Naive thymus-derived CD4-positive, alpha-beta T cell (primary cell): Measurements from ENCODE around the gene GRK6. TPM values are rescaled to one million over a fixed set of nuclear protein-coding genes. Genes with fewer than 3 reads are reported as not detected.

Experiments used
- ATAC-seq: fragments of 150-1000 bp; cut with Tn5 transposase; 2 replicates; pipeline ENCODE4 v1.10.0; 2021; ENCODE audit warnings: mild to moderate bottlenecking, moderate library complexity
- CTCF ChIA-PET: fragments of 350-600 bp; sonication (Branson Sonifier 250); formaldehyde crosslinking; loops from one replicate; lab custom pipeline; 2021; ENCODE audit warnings: antibody characterized with exemption; lab: Charles Lee
- POLR2A ChIA-PET: fragments of 350-600 bp; sonication (Branson Sonifier 250); formaldehyde crosslinking; loops from one replicate; lab custom pipeline; 2021; ENCODE audit warnings: antibody characterized with exemption, inconsistent platforms; lab: Charles Lee
- DNase-seq, 9 donors: peaks; one replicate each; pipeline versions ENCODE4 v3.0.0 to v3.0.0-alpha.2; 2020 to 2022; ENCODE audit warnings: mixed read lengths in 1 of 9
- H3K27ac ChIP-seq: one replicate; pipeline ENCODE4 v1.7.0; 2013; ENCODE audit warnings: mild to moderate bottlenecking, low read depth, low read length, moderate library complexity
- H3K27me3 ChIP-seq, 2 donors: one replicate each; pipeline ENCODE4 v1.7.0; 2013; ENCODE audit warnings: low read length in 2 of 2, mild to moderate bottlenecking in 2 of 2, moderate library complexity in 2 of 2; ENCODE audit not compliant: control insufficient read depth in 2 of 2, insufficient read depth in 2 of 2
- H3K36me3 ChIP-seq, 3 experiments: 1 replicate in 2 of 3; 2 replicates in 1 of 3; pipeline ENCODE4 v1.7.0; 2013; ENCODE audit warnings: low read length in 3 of 3, mild to moderate bottlenecking in 3 of 3, moderate library complexity in 1 of 3; ENCODE audit not compliant: insufficient read depth in 3 of 3, control insufficient read depth in 2 of 3
- H3K4me1 ChIP-seq, 2 donors: one replicate each; pipeline ENCODE4 v1.7.0; 2013; ENCODE audit warnings: low read length in 2 of 2, mild to moderate bottlenecking in 2 of 2, moderate library complexity in 1 of 2; ENCODE audit not compliant: control insufficient read depth in 2 of 2, insufficient read depth in 2 of 2
- H3K4me3 ChIP-seq: 2 replicates; pipeline ENCODE4 v1.7.0; 2013; ENCODE audit warnings: mild to moderate bottlenecking, low read length
- H3K9me3 ChIP-seq, 3 experiments: 1 replicate in 2 of 3; 2 replicates in 1 of 3; pipeline ENCODE4 v1.7.0; 2013; ENCODE audit warnings: low read length in 3 of 3; ENCODE audit not compliant: control insufficient read depth in 2 of 3
- H3K27ac Mint-ChIP-seq, 9 donors: one replicate each; pipeline ENCODE4 v1.8.0; 2020 to 2022; ENCODE audit warnings: mixed read lengths in 9 of 9, mild to moderate bottlenecking in 8 of 9, moderate library complexity in 5 of 9, inconsistent platforms in 2 of 9
- H3K27me3 Mint-ChIP-seq, 5 donors: one replicate each; pipeline ENCODE4 v1.8.0; 2021 to 2022; ENCODE audit warnings: mixed read lengths in 5 of 5, mild to moderate bottlenecking in 1 of 5
- H3K36me3 Mint-ChIP-seq, 5 donors: one replicate each; pipeline ENCODE4 v1.8.0; 2020 to 2022; ENCODE audit warnings: mixed read lengths in 5 of 5, mild to moderate bottlenecking in 3 of 5, inconsistent platforms in 1 of 5
- H3K4me1 Mint-ChIP-seq, 7 donors: one replicate each; pipeline ENCODE4 v1.8.0; 2020 to 2022; ENCODE audit warnings: mixed read lengths in 7 of 7, mild to moderate bottlenecking in 3 of 7, inconsistent platforms in 1 of 7
- H3K4me3 Mint-ChIP-seq, 10 donors: one replicate each; pipeline ENCODE4 v1.8.0; 2020 to 2022; ENCODE audit warnings: mild to moderate bottlenecking in 10 of 10, mixed read lengths in 10 of 10, moderate library complexity in 6 of 10, inconsistent platforms in 2 of 10
- H3K9me3 Mint-ChIP-seq, 11 donors: one replicate each; pipeline ENCODE4 v1.8.0; 2020 to 2022; ENCODE audit warnings: mixed read lengths in 11 of 11, mild to moderate bottlenecking in 4 of 11, inconsistent platforms in 1 of 11, moderate library complexity in 1 of 11
- intact Hi-C, 2 donors: fragments of 100-400 bp; cut with micrococcal nuclease; formaldehyde crosslinking; loops; one replicate each; pipeline ENCODE4 v1.15.1; 2023
- polyA plus RNA-seq, 2 donors: library from polyadenylated mRNA; unstranded; fragments of 300-500 nt; fragmentation: Illumina TruSeq; gene quantifications; one replicate each; pipeline ENCODE4 v1.2.3, GENCODE V29; 2021
- total RNA-seq, 6 experiments: library from RNA in 5 of 6; stranded (reverse) in 5 of 6; gene quantifications; 1 replicate in 5 of 6; 2 replicates in 1 of 6; pipeline ENCODE4 v1.2.3 and lab custom pipeline; 2021 to 2026

Gene GRK6
- total and polyA plus RNA-seq, 7 experiments from 2014 or later, result 78.8 to 246 (median 200) TPM

- peaks cover 0 to 27% (median 14%) of the 10 kb centered on the region in 5 donors for H3K36me3 Mint-ChIP-seq
- Histone ChIP-seq H3K36me3 (peaks cover 4 to 58% (median 16%) of the 10 kb centered on the region in 3 experiments), H3K4me1 (peaks cover 11 to 49% of the 10 kb centered on the region in 2 donors), H3K4me3 (no peak overlapping the region), H3K9me3 (no peaks in the 10 kb centered on the region), H3K27me3 (no peaks in the 10 kb centered on the region), H3K27ac (peak overlapping the region; percentile 97)
- DNase-seq (peak in 1 of 9 donors; percentile 5), ATAC-seq (no peak)
- no peaks in the 10 kb centered on the region for H3K27me3 Mint-ChIP-seq
- peak overlapping the region in 6 of 9 donors; percentile 28 to 97 (median 36) for H3K27ac Mint-ChIP-seq
- POLR2A ChIA-PET, result interaction anchor here (0.6 to 23.1 kb wide), 7 partner anchors 11 to 171 kb away, joined by 3 to 804 read pairs (median 4); partner anchors contain the start of genes F12, GRK6 and PFN3
- peaks cover 46 to 69% (median 53%) of the 10 kb centered on the region in 7 donors for H3K4me1 Mint-ChIP-seq
- intact Hi-C loops, result no loop called here
- CTCF ChIA-PET, result interaction anchor here (0.9 to 8.8 kb wide), 7 partner anchors 10 to 72 kb away, joined by 4 to 105 read pairs (median 25); no protein-coding TSS in a partner anchor
- H3K9me3 Mint-ChIP-seq, result no peaks in the 10 kb centered on the region
- H3K4me3 Mint-ChIP-seq, result peak overlapping the region in 1 of 10 donors; percentile 56
Measured at GRCh38 chr5:177442066-177442826, 15.8 kb downstream of the GRK6 start.

GRCh38 chr5:177443144-177443983 is 16.9 kb downstream of the GRK6 start:
- Histone ChIP-seq H3K4me3 (no peak overlapping the region), H3K4me1 (peaks cover 11 to 49% of the 10 kb centered on the region in 2 donors), H3K27me3 (no peaks in the 10 kb centered on the region), H3K36me3 (peaks cover 4 to 47% (median 7%) of the 10 kb centered on the region in 3 experiments), H3K9me3 (no peaks in the 10 kb centered on the region), H3K27ac (peak overlapping the region; percentile 97)
- CTCF ChIA-PET, result interaction anchor here (1.0 to 8.8 kb wide), 8 partner anchors 9 to 73 kb away, joined by 4 to 105 read pairs (median 6); no protein-coding TSS in a partner anchor
- H3K4me3 Mint-ChIP-seq, result no peak overlapping the region
- H3K9me3 Mint-ChIP-seq, result no peaks in the 10 kb centered on the region
- intact Hi-C loops, result no loop called here
- POLR2A ChIA-PET, result interaction anchor here (0.6 to 23.1 kb wide), 6 partner anchors 9 to 156 kb away, joined by 3 to 804 read pairs (median 4); partner anchors contain the start of genes F12, GRK6 and PFN3
- peaks cover 0 to 18% (median 10%) of the 10 kb centered on the region in 5 donors for H3K36me3 Mint-ChIP-seq
- DNase-seq, result peak in 1 of 9 donors; percentile 11
- peaks cover 0 to 7% (median 0%) of the 10 kb centered on the region in 5 donors for H3K27me3 Mint-ChIP-seq
- peaks cover 42 to 67% (median 52%) of the 10 kb centered on the region in 7 donors for H3K4me1 Mint-ChIP-seq
- H3K27ac Mint-ChIP-seq, result peak overlapping the region in 7 of 9 donors; percentile 80 to 97 (median 93)
- no peak for ATAC-seq

GRCh38 chr5:177444106-177445051 is 17.9 kb downstream of the GRK6 start:
- peaks cover 0 to 10% (median 0%) of the 10 kb centered on the region in 5 donors for H3K27me3 Mint-ChIP-seq
- Histone ChIP-seq H3K4me1 (peaks cover 11 to 46% of the 10 kb centered on the region in 2 donors), H3K27ac (peak overlapping the region; percentile 97), H3K9me3 (no peaks in the 10 kb centered on the region), H3K36me3 (peaks cover 4 to 40% (median 7%) of the 10 kb centered on the region in 3 experiments), H3K27me3 (no peaks in the 10 kb centered on the region), H3K4me3 (no peak overlapping the region)
- H3K4me3 Mint-ChIP-seq, result peak overlapping the region; percentile 42 to 85 (median 74)
- peaks cover 42 to 64% (median 51%) of the 10 kb centered on the region in 7 donors for H3K4me1 Mint-ChIP-seq
- ChIA-PET CTCF (interaction anchor here (0.8 to 8.8 kb wide), 11 partner anchors 10 to 74 kb away, joined by 4 to 105 read pairs (median 6); no protein-coding TSS in a partner anchor), POLR2A (interaction anchor here (0.8 to 23.1 kb wide), 7 partner anchors 7 to 71 kb away, joined by 3 to 804 read pairs (median 5); partner anchors contain the start of genes F12, GRK6 and PFN3)
- H3K27ac Mint-ChIP-seq, result peak overlapping the region; percentile 88 to 97 (median 92)
- DNase-seq (peak in 2 of 9 donors; percentile 10 to 77), ATAC-seq (peak; percentile 30)
- H3K9me3 Mint-ChIP-seq, result no peaks in the 10 kb centered on the region
- intact Hi-C loops, result loop anchor here in 1 of 2 donors (1.0 kb wide), 2 partner anchors 10 to 15 kb away; no protein-coding TSS in a partner anchor
- H3K36me3 Mint-ChIP-seq, result peaks cover 0 to 12% (median 8%) of the 10 kb centered on the region in 5 donors

DNA sequence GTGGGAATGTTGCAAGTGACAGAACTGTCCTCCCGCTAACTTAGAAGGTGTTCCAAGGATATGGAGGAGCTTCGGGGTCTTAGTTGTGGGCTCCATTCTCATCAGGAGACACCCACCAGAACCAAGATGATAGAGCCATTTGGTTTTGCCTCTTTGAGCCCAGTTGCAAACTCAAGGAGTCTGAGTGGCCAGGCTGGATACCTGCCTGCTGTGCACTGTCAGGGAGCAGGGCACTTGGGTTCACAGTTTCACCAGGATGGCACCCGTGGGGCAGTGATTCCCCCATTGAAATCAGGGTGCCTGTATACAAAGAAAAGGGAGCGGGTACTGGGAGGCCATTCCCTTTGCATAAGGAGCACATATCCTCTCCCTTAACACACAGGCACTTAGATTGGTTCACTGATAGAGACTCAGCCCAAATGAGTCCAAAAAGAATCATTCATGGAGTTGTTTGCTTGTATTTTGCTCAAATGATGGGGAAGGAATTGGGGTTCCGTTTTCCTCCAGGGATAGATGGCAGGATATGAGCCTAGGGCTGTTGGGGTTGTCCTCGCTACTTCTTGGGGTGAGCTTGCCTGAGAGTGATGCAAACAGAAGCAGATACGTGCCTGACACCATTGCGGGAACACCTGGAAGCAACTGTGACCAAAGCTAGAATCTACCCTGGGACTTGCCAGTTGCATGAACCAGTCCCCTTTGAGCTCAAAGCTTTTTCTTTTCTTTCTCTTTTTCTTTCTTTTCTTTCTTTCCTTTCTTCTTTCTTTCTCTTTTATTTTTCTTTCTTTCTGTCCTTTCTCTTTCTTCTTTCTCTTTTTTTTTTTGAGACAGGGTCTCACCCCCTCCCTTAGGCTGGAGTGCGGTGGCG is 18.8 kb downstream of the GRK6 start:
- H3K4me3 Mint-ChIP-seq, result peak overlapping the region; percentile 77 to 85 (median 82)
- H3K4me1 Mint-ChIP-seq, result peaks cover 34 to 55% (median 44%) of the 10 kb centered on the region in 7 donors
- peak overlapping the region; percentile 97 for H3K27ac ChIP-seq
- H3K27me3 ChIP-seq, result no peaks in the 10 kb centered on the region
- DNase-seq, result peak in 3 of 9 donors; percentile 7 to 71 (median 38)
- peak overlapping the region; percentile 64 for H3K4me3 ChIP-seq
- CTCF ChIA-PET, result interaction anchor here (0.6 to 8.8 kb wide), 14 partner anchors 9 to 58 kb away, joined by 3 to 105 read pairs (median 5); no protein-coding TSS in a partner anchor
- H3K27me3 Mint-ChIP-seq, result peaks cover 0 to 10% (median 0%) of the 10 kb centered on the region in 5 donors
- H3K27ac Mint-ChIP-seq, result peak overlapping the region; percentile 88 to 97 (median 92)
- H3K36me3 Mint-ChIP-seq, result peaks cover 0 to 5% (median 2%) of the 10 kb centered on the region in 5 donors
- ATAC-seq, result peak; percentile 12
- H3K36me3 ChIP-seq, result peaks cover 0 to 31% (median 4%) of the 10 kb centered on the region in 3 experiments
- POLR2A ChIA-PET, result interaction anchor here (0.6 to 23.1 kb wide), 13 partner anchors 8 to 353 kb away, joined by 3 to 804 read pairs (median 5); partner anchors contain the start of genes F12, GRK6, NSD1 and PFN3
- H3K4me1 ChIP-seq, result peaks cover 11 to 38% of the 10 kb centered on the region in 2 donors
- intact Hi-C loops, result loop anchor here in 1 of 2 donors (1.0 kb wide), 2 partner anchors 9 to 16 kb away; no protein-coding TSS in a partner anchor
- H3K9me3 Mint-ChIP-seq, result no peaks in the 10 kb centered on the region
- no peaks in the 10 kb centered on the region for H3K9me3 ChIP-seq
